Progenitor cell of endocrine pancreas (in vitro differentiated cells): ENCODE measurements around the gene SRRD. TPM values are rescaled to one million over a fixed set of nuclear protein-coding genes. Genes with fewer than 3 reads are reported as not detected.
A peak's percentile ranks its signal among the peaks of the same experiment; 100 is the strongest.

Experiments
- DNase-seq: peaks from one replicate; pipeline ENCODE4 v3.0.0; 2021; ENCODE audit warnings: low spot score; ENCODE audit not compliant: unreplicated experiment
- H3K27ac Mint-ChIP-seq: 2 replicates; pipeline ENCODE4 v1.8.0; 2021; ENCODE audit warnings: mild to moderate bottlenecking, moderate library complexity, mixed read lengths
- H3K27me3 Mint-ChIP-seq: 2 replicates; pipeline ENCODE4 v1.8.0; 2021; ENCODE audit warnings: mixed read lengths
- H3K36me3 Mint-ChIP-seq: 2 replicates; pipeline ENCODE4 v1.8.0; 2022; ENCODE audit warnings: mixed read lengths; ENCODE audit not compliant: insufficient read depth
- H3K4me1 Mint-ChIP-seq: 2 replicates; pipeline ENCODE4 v1.8.0; 2021; ENCODE audit warnings: low read depth, mixed read lengths
- H3K4me3 Mint-ChIP-seq: 2 replicates; pipeline ENCODE4 v1.8.0; 2021; ENCODE audit warnings: low read depth, mild to moderate bottlenecking, moderate library complexity, mixed read lengths
- H3K9me3 Mint-ChIP-seq: 2 replicates; pipeline ENCODE4 v1.8.0; 2021; ENCODE audit warnings: low read depth, mixed read lengths
- CTCF ChIP-seq: fragments of 200-600 bp; sonication (generic); IDR thresholded peaks from one replicate; pipeline ENCODE4 v1.5.0; 2021; ENCODE audit warnings: antibody characterized with exemption, mild to moderate bottlenecking; ENCODE audit not compliant: unreplicated experiment
- total RNA-seq: library from RNA; stranded (reverse); gene quantifications from 2 replicates; pipeline ENCODE4 v1.2.1, GENCODE V29; 2021

SRRD gene
- total RNA-seq, 1 donor from 2014 or later = 23.2 TPM

GRCh38 chr22:26499188-26499703 is 15.6 kb downstream of the SRRD start:
- no peak for DNase-seq
- no peak overlapping the region for H3K4me3 Mint-ChIP-seq
- H3K4me1 Mint-ChIP-seq = no peaks in the 10 kb centered on the region
- no peaks in the 10 kb centered on the region for H3K27me3 Mint-ChIP-seq
- H3K27ac Mint-ChIP-seq = no peak overlapping the region
- TF ChIP-seq CTCF = no peak
- H3K9me3 Mint-ChIP-seq = no peaks in the 10 kb centered on the region
- peaks cover 30% of the 10 kb centered on the region for H3K36me3 Mint-ChIP-seq

DNA sequence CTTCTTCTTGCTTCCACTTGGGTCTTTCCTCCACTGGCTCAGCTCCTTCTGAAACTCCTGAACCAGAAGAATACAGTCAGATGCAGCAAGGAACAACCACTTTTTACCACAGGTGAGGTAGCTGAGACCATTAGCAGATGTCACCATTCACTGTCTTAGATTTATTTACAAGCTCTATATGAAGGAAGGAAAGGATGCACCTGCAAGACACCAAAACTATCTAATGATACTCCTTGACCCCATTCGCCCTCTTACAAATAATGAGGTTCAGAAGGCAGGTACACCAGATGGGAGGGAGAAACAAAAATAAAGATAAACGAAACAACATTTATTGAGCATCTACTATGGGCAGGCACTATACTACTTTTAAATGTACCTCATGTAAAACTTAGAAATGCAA is 18.3 kb downstream of the SRRD start:
- H3K9me3 Mint-ChIP-seq = no peaks in the 10 kb centered on the region
- peaks cover 37% of the 10 kb centered on the region for H3K36me3 Mint-ChIP-seq
- TF ChIP-seq CTCF = no peak
- no peak overlapping the region for H3K4me3 Mint-ChIP-seq
- H3K4me1 Mint-ChIP-seq = no peaks in the 10 kb centered on the region
- no peak for DNase-seq
- H3K27ac Mint-ChIP-seq = no peak overlapping the region
- H3K27me3 Mint-ChIP-seq = no peaks in the 10 kb centered on the region

GRCh38 chr22:26502688-26503561 is 19.2 kb downstream of the SRRD start:
- peaks cover 35% of the 10 kb centered on the region for H3K36me3 Mint-ChIP-seq
- no peak for DNase-seq
- TF ChIP-seq CTCF = peak; percentile 49
- no peaks in the 10 kb centered on the region for H3K4me1 Mint-ChIP-seq
- H3K4me3 Mint-ChIP-seq = no peak overlapping the region
- no peaks in the 10 kb centered on the region for H3K9me3 Mint-ChIP-seq
- no peak overlapping the region for H3K27ac Mint-ChIP-seq
- no peaks in the 10 kb centered on the region for H3K27me3 Mint-ChIP-seq

DNA sequence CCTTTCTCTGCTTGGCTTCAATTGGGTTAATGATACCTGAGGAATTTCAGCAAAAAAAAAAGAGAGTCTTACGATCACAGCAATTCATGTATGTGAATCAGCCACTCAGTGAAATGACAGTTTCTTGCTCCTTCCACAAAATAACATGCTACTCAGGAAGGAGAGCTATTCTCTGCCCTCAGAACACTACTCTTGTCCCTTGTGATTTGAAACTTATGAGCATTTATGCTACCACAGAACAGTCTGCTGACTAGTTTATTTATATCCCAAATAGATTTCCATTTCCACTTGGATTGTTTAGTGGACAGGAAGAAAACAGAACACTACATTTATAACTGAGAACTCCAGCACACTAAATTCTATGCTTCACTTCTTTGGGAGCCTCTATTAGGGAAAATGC is 20.1 kb downstream of the SRRD start:
- TF ChIP-seq CTCF = no peak
- Mint-ChIP-seq H3K9me3 (no peaks in the 10 kb centered on the region), H3K36me3 (peaks cover 32% of the 10 kb centered on the region), H3K4me3 (no peak overlapping the region), H3K4me1 (no peaks in the 10 kb centered on the region), H3K27me3 (no peaks in the 10 kb centered on the region), H3K27ac (no peak overlapping the region)
- no peak for DNase-seq

- no peak overlapping the region for H3K4me3 Mint-ChIP-seq
- TF ChIP-seq CTCF = no peak
- peaks cover 21% of the 10 kb centered on the region for H3K4me1 Mint-ChIP-seq
- no peaks in the 10 kb centered on the region for H3K27me3 Mint-ChIP-seq
- no peak overlapping the region for H3K27ac Mint-ChIP-seq
- H3K9me3 Mint-ChIP-seq = no peaks in the 10 kb centered on the region
- no peak for DNase-seq
- H3K36me3 Mint-ChIP-seq = peaks cover 25% of the 10 kb centered on the region
These were observed 24.5 kb downstream of the SRRD start for GRCh38 chr22:26508148-26508547.
